ENCODE data around the gene PTRHD1.

The PTRHD1 gene

DNA sequence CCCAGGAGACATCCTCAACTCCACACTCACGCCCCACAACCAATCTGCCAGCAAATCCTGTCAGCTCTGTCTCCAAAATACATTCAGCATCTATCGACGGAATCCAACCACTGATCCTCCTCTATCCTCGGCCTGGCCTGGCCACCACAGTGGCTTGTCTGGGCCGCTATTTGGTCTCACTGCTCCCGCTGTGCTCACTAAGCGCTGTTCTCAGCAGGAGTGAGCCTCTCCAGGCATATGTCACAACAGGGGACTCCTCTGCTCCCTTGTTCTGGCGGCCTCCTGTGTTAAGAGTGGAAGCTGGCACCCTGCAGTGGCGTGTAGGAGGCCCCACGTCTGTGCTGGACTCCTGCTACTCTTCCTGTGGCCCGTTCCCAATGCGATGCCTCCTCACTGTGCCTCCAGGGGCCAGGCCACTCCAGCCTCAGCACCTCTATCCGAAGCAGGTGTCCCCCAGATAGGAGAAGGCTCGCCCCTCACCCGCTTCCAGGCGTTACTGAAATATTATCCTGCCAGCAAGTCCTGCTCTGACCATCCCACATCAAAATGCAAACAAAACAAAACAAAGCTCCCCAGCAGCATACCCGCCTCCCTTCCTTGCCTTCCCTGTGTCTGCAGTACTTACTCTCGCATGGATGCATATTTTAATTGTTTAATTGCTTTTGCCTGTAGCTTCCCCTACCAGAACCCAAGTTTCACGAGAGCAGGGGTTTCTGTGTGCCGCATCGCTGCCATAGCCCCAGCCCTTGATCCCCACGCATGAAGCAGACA, 39.9 kb upstream of the PTRHD1 start:
- H3K4me1 Mint-ChIP-seq = no peaks in the 10 kb centered on the region
- peak overlapping the region; percentile 48 for H3K27ac Mint-ChIP-seq
- H3K27me3 Mint-ChIP-seq = no peaks in the 10 kb centered on the region
- H3K36me3 Mint-ChIP-seq (ENCODE audit: low read depth) = peaks cover 27% of the 10 kb centered on the region
- no peak for ATAC-seq
- no peak overlapping the region for H3K4me3 Mint-ChIP-seq
- H3K9me3 Mint-ChIP-seq = no peaks in the 10 kb centered on the region
- DNase-seq = no peak

DNA sequence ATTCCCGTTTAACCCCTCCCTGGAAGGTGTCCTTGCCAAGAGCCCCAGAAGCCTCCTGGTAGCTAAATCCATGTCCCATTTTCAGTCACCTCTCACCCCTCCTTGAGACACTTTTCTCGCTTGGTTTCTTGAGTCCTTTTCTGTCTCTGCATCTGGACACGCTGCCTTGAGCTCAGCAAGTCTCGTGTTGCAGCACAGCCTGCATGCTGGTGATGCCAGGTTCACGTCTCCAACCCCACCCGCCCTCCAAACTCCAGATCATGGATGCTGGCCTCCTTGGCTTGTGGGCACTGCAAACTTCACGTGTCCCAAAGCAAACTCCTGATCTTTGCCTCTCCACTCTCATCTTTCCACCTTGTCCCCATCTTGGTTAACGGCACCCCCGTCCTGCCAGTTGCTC, 39.3 kb upstream of the PTRHD1 start:
- peaks cover 27% of the 10 kb centered on the region for H3K36me3 Mint-ChIP-seq (ENCODE audit: low read depth)
- H3K27me3 Mint-ChIP-seq = no peaks in the 10 kb centered on the region
- ATAC-seq (no peak), DNase-seq (no peak)
- peak overlapping the region; percentile 48 for H3K27ac Mint-ChIP-seq
- H3K9me3 Mint-ChIP-seq = no peaks in the 10 kb centered on the region
- H3K4me1 Mint-ChIP-seq = no peaks in the 10 kb centered on the region
- H3K4me3 Mint-ChIP-seq = no peak overlapping the region

DNA sequence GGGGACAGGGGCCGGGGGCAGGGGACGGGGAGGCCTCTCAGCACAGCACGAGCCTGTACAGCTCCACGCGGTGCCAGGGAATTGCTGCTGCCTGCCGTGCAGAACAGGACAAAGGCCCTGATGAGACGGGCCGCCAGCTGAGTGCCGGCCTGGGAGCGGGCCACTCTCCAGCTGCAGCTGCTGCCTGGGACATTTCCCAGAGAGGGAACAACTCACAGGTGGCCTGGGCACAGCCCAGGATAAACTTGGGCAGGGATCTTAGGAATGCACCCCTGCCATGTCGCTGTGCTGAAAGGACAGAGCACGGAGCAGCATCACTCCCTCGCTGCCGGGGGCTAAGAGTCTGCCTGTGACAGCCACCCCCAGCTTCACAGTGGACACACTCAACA, 38.9 kb upstream of the PTRHD1 start:
- Mint-ChIP-seq H3K27ac (no peak overlapping the region), H3K4me3 (no peak overlapping the region), H3K36me3 (ENCODE audit: low read depth) (peaks cover 26% of the 10 kb centered on the region), H3K9me3 (no peaks in the 10 kb centered on the region), H3K27me3 (no peaks in the 10 kb centered on the region), H3K4me1 (peaks cover 2% of the 10 kb centered on the region)
- ATAC-seq (no peak), DNase-seq (no peak)

DNA sequence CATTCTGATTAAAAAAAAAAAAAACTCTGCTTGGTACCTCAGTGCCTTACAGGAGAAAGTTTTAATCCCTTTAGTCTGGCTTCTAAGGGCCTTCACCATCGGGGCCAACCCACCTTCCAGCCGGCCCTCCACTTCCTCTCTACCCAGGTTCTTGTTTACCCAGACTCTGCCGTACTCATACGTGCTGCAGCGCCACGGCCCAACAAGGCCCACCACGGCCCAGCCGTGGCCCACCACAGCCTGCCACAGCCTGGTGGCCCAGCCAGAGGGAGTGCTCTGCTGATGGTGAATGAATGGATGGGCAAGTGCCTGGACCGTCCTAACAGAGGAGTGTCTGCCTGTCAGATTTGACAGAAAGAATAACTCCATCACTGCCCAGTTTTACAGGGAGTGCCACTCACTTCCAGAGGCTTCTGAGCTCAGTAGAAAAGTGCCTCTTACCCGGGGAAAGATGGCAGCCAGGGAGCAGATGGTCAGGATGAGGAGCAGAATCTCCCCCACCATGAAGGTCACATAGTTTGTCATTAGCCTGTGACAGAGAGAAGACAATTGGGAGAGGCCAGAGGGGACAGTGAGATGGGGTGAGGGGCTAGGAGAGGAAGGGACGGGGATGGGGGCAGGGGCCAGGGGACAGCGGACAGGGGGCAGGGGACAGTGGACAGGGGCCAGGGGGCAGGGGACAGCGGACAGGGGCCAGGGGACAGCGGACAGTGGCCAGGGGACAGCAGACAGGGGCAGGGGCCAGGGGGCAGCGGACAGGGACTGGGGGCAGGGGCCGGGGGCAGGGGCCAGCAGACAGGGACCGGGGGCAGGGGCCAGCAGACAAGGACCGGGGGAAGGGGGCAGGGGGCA, 38.3 kb upstream of the PTRHD1 start:
- Mint-ChIP-seq H3K27ac (no peak overlapping the region), H3K9me3 (no peaks in the 10 kb centered on the region), H3K36me3 (ENCODE audit: low read depth) (peaks cover 23% of the 10 kb centered on the region), H3K4me3 (no peak overlapping the region), H3K27me3 (no peaks in the 10 kb centered on the region), H3K4me1 (peaks cover 7% of the 10 kb centered on the region)
- no peak for ATAC-seq
- no peak for DNase-seq

DNA sequence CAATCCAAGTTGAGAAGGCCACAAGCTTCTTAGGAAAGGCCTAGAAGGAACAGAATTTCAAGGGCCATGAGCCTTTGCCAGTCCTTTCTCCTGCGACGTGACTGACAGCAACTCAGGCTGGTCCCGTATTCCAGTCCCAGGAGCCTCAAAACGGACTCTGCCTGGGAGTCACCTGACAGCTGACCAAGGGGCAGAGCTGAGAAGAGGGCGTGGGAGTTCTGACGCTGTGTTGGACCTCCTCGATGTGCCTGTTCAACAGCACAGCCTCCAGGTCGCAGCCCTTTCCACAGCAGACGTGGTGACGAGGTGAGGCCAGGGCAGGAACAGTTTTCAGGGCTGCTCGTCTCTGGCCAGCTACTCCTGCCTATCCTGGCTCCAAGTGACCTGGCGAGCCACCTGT, 37.6 kb upstream of the PTRHD1 start:
- Mint-ChIP-seq H3K4me3 (no peak overlapping the region), H3K4me1 (peaks cover 14% of the 10 kb centered on the region), H3K27ac (no peak overlapping the region), H3K9me3 (no peaks in the 10 kb centered on the region), H3K27me3 (no peaks in the 10 kb centered on the region), H3K36me3 (ENCODE audit: low read depth) (peaks cover 25% of the 10 kb centered on the region)
- DNase-seq = no peak
- ATAC-seq = no peak

DNA sequence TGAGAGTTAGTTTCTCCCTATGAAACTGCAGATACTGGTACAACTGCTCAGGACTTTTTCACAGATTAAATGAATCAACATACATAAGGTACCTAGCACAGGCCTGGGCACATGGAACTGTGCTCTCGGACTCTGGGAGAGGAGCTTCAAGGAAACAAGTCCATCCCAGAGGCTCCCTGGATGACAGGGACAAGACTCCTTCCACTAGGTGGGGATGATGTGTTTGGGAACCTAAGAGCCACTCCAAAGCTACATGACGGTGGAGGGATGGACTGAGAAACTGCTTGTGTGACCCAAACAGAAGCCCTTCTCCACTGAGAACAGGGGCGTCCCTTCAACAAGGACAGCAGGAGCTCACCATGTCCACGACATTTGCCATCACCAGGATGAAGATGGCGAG, 37.2 kb upstream of the PTRHD1 start:
- ATAC-seq (no peak), DNase-seq (no peak)
- peaks cover 28% of the 10 kb centered on the region for H3K36me3 Mint-ChIP-seq (ENCODE audit: low read depth)
- H3K27ac Mint-ChIP-seq = no peak overlapping the region
- H3K27me3 Mint-ChIP-seq = no peaks in the 10 kb centered on the region
- no peaks in the 10 kb centered on the region for H3K9me3 Mint-ChIP-seq
- H3K4me1 Mint-ChIP-seq = peaks cover 15% of the 10 kb centered on the region
- H3K4me3 Mint-ChIP-seq = no peak overlapping the region

DNA sequence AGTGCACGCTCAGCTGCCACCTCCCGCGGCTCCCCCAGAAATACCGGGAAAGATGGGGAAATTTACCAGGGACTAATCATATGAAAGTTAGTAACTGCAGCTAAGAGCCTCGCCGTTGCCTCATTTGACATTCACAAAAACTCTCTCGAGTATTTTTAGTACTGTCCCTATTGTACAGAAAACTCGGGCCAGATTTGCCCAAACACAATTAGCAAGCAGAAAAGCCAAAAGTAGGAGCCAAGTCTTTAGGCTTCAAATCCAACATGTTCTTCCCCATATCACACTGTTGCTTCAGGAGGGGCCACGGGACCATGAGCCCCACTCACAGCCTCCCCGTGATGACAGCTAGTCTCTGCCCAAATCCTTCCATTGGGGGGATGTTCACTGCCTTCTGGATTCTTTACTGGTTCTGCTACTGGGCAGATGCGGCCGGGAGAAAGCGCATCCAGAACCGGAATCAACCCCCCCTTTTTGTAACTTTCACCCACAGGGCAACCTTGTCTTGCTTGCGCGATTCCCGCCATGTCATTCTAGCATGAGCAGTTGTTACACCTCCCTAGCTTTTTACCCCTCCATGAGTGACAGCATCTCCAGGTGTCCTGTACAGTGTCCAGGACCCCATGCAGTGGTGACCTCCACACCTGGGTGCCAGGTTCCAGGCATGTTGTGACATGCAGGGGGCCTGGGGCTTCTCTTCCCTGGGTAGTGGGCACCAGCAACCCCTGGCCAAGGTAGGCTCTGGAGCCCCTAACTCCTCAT, 35.2 kb upstream of the PTRHD1 start:
- DNase-seq (no peak), ATAC-seq (no peak)
- Mint-ChIP-seq H3K4me3 (no peak overlapping the region), H3K4me1 (peaks cover 22% of the 10 kb centered on the region), H3K27me3 (no peaks in the 10 kb centered on the region), H3K27ac (no peak overlapping the region), H3K9me3 (no peaks in the 10 kb centered on the region), H3K36me3 (ENCODE audit: low read depth) (peaks cover 35% of the 10 kb centered on the region)

DNA sequence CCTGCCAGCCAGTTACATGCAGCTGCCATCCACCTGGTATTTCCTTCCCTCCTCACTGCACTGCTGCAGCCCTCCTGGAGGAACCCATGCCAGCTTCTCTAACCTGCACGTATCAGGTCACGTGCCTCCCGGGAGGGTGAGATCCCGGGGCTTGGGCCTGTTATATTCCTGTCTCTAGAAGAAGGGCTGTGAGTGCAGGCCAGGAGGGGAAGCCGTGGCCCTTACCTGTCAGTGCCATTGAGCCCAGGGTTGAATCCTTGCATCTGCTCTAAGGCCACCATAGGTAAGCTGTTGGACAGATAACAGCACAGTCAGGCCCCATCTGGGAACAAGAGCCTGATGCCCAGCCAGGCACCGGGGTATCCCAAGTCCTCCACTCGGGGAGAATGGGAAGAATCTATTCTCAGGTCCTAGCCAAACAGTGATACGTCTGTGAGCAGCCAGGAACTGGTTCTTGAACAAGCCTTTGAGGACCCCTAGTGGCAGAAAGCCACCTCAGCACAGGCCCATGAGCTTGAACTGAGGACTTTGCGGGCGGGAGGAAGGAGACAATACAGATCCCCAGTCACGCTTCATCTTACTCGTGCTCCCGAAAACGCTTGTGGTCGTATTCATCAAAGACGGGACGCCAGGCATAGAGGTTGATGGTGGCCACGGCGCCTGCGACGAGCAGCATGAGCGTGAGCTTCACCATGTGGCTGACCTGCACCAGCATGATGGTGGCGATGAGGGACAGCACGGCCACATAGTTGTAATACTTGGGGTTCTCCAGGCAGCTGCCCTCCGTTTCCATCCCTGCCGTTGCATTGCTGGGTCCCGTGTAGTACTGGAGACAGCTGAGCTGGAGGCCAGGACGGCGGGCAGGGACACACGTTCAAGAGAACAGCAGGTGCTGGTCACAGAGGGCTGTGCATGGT, 34.4 kb upstream of the PTRHD1 start:
- Mint-ChIP-seq H3K36me3 (ENCODE audit: low read depth) (peaks cover 34% of the 10 kb centered on the region), H3K4me1 (peaks cover 22% of the 10 kb centered on the region), H3K4me3 (no peak overlapping the region), H3K9me3 (no peaks in the 10 kb centered on the region), H3K27me3 (no peaks in the 10 kb centered on the region), H3K27ac (peak overlapping the region; percentile 31)
- ATAC-seq (peak; percentile 84), DNase-seq (peak; percentile 71)

DNA sequence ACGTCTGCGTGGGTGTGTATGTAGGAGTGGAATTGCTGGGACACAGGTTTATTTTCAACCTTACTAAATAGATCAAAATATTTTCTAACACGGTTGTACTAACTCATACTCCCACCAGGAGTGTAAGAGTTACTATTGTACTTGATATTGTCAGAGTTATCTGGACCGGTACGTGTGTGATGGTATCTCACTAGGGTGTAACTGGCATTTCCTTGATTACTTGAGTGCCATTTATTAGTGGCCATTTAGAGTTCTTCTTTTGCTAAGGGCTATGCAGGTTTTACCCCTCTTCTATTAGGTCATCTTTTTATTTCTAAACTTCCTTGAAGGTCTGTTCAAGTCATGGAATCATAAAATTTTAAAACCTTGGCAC, 33.6 kb upstream of the PTRHD1 start:
- Mint-ChIP-seq H3K27ac (no peak overlapping the region), H3K27me3 (no peaks in the 10 kb centered on the region), H3K4me1 (peaks cover 22% of the 10 kb centered on the region), H3K4me3 (no peak overlapping the region), H3K36me3 (ENCODE audit: low read depth) (peaks cover 42% of the 10 kb centered on the region), H3K9me3 (no peaks in the 10 kb centered on the region)
- DNase-seq (no peak), ATAC-seq (no peak)

DNA sequence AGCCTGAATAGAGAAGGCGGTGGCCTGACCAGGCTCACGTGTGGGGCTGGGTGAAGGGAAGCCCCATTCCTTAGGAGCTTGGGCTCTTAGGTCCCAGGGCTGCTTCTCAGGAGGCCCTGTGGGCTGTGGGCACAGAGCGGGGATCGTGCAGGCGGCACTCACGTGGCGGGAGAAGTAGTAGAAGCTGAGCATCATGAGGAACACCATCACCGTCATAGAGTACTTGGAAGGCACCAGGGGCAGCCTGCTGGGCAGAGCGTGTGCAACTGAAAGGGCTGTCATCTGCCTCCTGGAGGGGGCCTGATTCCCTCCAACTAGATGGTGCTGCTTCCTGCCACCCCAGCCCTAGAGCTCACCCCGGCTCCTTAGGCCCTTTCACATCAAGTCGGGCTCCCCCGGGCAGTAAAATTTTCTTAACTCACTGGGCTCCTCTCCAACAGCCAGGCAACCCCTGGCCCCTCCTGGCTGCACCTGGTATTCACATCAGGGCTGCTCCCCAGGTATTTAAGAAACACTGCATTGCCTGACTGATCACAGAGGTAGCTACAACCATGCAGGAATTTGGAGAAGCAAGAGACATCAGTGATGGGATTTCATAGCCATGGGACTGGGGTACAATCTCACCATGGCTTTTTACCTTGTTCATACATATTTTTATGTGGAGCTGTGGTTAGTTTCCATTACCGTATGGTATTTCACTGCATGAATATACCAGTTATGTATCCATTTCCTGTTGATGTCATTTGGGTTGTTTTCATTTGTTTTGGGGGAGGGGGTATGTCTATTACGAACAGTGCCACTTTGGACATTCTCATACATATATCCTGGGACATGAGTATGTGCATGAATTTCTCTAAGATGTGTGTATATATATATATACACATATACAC, 32.9 kb upstream of the PTRHD1 start:
- DNase-seq (no peak), ATAC-seq (peak; percentile 25)
- Mint-ChIP-seq H3K4me3 (no peak overlapping the region), H3K27ac (peak overlapping the region; percentile 45), H3K27me3 (no peaks in the 10 kb centered on the region), H3K9me3 (no peaks in the 10 kb centered on the region), H3K4me1 (peaks cover 22% of the 10 kb centered on the region), H3K36me3 (ENCODE audit: low read depth) (peaks cover 46% of the 10 kb centered on the region)

DNA sequence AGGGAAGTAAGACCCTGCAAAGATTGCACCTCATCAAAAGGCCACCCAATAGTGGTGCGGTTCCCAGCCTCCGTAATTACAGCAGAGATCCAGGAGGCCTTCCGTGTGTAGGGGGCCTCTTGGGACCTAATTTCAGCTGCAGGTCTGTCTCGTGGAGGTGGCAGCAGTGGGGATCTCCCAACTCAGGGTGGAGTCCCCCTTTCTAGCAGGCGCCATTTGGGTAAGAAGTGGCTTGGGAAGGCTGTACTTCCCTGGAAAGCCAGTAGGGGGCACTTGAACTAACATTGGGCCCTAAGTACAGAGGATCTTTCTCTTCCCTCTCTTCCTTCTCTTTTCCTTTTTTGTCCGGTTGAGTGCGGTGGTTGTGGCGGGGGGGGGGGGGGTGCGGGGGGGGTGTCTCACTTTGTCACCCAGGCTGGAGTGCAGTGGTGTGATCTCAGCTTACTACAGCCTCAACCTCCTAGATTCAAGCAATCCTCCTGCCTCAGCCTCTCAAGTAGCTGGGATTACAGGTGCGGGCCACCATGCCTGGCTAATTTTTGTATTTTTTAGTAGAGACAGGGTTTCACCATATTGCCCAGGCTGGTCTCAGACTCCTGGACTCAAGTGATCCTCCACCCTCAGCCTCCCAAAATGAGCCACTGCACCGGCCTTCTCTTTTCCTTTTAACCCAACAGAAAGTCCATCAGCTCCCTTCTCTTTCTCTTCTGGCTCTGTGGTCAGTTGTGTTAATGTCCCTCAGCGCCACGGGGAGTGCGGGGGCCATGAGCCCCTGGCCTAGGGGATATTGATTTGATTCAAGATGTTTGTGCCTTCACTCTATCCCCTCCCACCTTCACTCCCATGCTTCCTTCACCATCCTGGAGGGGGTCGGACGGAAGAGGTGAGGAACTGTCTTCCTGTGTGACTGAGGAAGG, 32.0 kb upstream of the PTRHD1 start:
- H3K36me3 Mint-ChIP-seq (ENCODE audit: low read depth) = peaks cover 49% of the 10 kb centered on the region
- peaks cover 22% of the 10 kb centered on the region for H3K4me1 Mint-ChIP-seq
- no peaks in the 10 kb centered on the region for H3K9me3 Mint-ChIP-seq
- H3K27ac Mint-ChIP-seq = peak overlapping the region; percentile 22
- peak; percentile 48 for DNase-seq
- peak; percentile 31 for ATAC-seq
- H3K27me3 Mint-ChIP-seq = no peaks in the 10 kb centered on the region
- H3K4me3 Mint-ChIP-seq = no peak overlapping the region

DNA sequence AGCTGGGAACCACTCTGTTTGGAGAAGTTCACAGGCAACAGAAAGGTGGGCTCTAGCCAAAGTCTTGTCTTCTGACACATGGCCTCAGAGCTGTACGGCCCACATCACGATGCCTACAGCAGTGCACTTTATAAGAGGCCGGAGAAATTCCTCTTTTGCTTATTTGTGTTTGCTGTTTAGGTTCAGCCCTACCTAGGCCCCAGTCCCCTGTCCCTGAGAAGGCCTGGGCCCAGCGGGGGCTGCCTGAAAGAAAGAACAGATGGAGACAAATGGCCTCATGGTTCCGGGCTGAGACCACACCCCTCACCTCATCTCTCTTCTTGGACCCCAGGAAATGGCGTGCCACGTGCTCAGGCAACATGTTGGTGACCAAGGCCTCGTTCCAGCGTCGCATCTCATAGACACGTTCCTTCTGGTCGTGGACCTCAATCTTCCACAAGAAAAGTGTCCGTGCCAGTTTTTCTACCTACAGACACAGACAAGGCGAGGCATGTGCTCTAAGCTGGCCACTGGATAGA, 30.9 kb upstream of the PTRHD1 start:
- Mint-ChIP-seq H3K27me3 (no peaks in the 10 kb centered on the region), H3K4me1 (peaks cover 22% of the 10 kb centered on the region), H3K27ac (no peak overlapping the region), H3K9me3 (no peaks in the 10 kb centered on the region), H3K36me3 (ENCODE audit: low read depth) (peaks cover 51% of the 10 kb centered on the region), H3K4me3 (no peak overlapping the region)
- DNase-seq (no peak), ATAC-seq (no peak)
